ENCODE data around the gene SLC6A2. TPM values are rescaled to one million over a fixed set of nuclear protein-coding genes. Genes with fewer than 3 reads are reported as not detected.

SLC6A2 gene
- total and polyA plus RNA-seq, 12 donors: 0.26 to 32.8 (median 8.6) TPM

GRCh38 chr16:55621771-55622170 is 34.0 kb upstream of the SLC6A2 start:
- no peak overlapping the region for H3K4me3 ChIP-seq
- intact Hi-C loops (cut with DNase I): no loop called here

GRCh38 chr16:55622272-55622671 is 33.5 kb upstream of the SLC6A2 start:
- TF ChIP-seq POLR2A (IDR thresholded peaks at IDR 0.05) (no peak), CTCF (IDR thresholded peaks at IDR 0.05) (no peak)
- intact Hi-C loops (cut with DNase I): no loop called here

More at GRCh38 chr16:55621771-55622170, 34.0 kb upstream of the SLC6A2 start:
- no peaks in the 10 kb centered on the region for H3K27me3 ChIP-seq
- H3K9me3 ChIP-seq (replicated peaks in 1 of 3): no peaks in the 10 kb centered on the region
- no peak for DNase-seq
- TF ChIP-seq CTCF (IDR thresholded peaks at IDR 0.05): no peak
- no peak for TF ChIP-seq POLR2A (IDR thresholded peaks at IDR 0.05)
- H3K36me3 ChIP-seq (replicated peaks in 1 of 2): no peaks in the 10 kb centered on the region
- H3K4me1 ChIP-seq (replicated peaks in 1 of 2): peaks cover 0 to 4% of the 10 kb centered on the region in 2 donors
- H3K27ac ChIP-seq: no peak overlapping the region

GRCh38 chr16:55622930-55623561 is 32.7 kb upstream of the SLC6A2 start:
- peak in 5 of 7 donors; percentile 12 to 41 (median 25) for DNase-seq

More at GRCh38 chr16:55622272-55622671, 33.5 kb upstream of the SLC6A2 start:
- H3K36me3 ChIP-seq (replicated peaks in 1 of 2): no peaks in the 10 kb centered on the region
- no peaks in the 10 kb centered on the region for H3K9me3 ChIP-seq (replicated peaks in 1 of 3)
- 77 to 94% (median 81%) methylated on average over 3 of the region's 3 CpGs for WGBS, 4 donors
- H3K4me3 ChIP-seq: no peak overlapping the region
- H3K27ac ChIP-seq: no peak overlapping the region
- peaks cover 0 to 4% of the 10 kb centered on the region in 2 donors for H3K4me1 ChIP-seq (replicated peaks in 1 of 2)
- H3K27me3 ChIP-seq: no peaks in the 10 kb centered on the region
- no peak for DNase-seq

GRCh38 chr16:55623640-55624039 is 32.1 kb upstream of the SLC6A2 start:
- no peak for DNase-seq
- no peaks in the 10 kb centered on the region for H3K27me3 ChIP-seq
- no peak overlapping the region for H3K4me3 ChIP-seq
- no peak overlapping the region for H3K27ac ChIP-seq
- H3K4me1 ChIP-seq (replicated peaks in 1 of 2): peaks cover 0 to 4% of the 10 kb centered on the region in 2 donors
- intact Hi-C loops (cut with DNase I): no loop called here
- H3K9me3 ChIP-seq (replicated peaks in 1 of 3): no peaks in the 10 kb centered on the region
- WGBS, 4 donors: 79 to 98% (median 95%) methylated on average over 2 of the region's 2 CpGs
- no peaks in the 10 kb centered on the region for H3K36me3 ChIP-seq (replicated peaks in 1 of 2)
- no peak for TF ChIP-seq POLR2A (IDR thresholded peaks at IDR 0.05)
- no peak for TF ChIP-seq CTCF (IDR thresholded peaks at IDR 0.05)

More at GRCh38 chr16:55622930-55623561, 32.7 kb upstream of the SLC6A2 start:
- intact Hi-C loops (cut with DNase I): no loop called here
- H3K36me3 ChIP-seq (replicated peaks in 1 of 2): no peaks in the 10 kb centered on the region
- TF ChIP-seq POLR2A (IDR thresholded peaks at IDR 0.05) (no peak), CTCF (IDR thresholded peaks at IDR 0.05) (peak in 2 of 6 experiments; percentile 15 to 30)
- no peaks in the 10 kb centered on the region for H3K27me3 ChIP-seq
- H3K4me3 ChIP-seq: no peak overlapping the region
- 31 to 43% (median 38%) methylated on average over 7 to 8 of the region's 8 CpGs for WGBS, 4 donors
- no peaks in the 10 kb centered on the region for H3K9me3 ChIP-seq (replicated peaks in 1 of 3)
- H3K27ac ChIP-seq: no peak overlapping the region
- H3K4me1 ChIP-seq (replicated peaks in 1 of 2): peaks cover 0 to 4% of the 10 kb centered on the region in 2 donors

All from adrenal gland (tissue), 12 donors.